K562 (cell line): ENCODE measurements around the gene PET100. TPM values are rescaled to one million over a fixed set of nuclear protein-coding genes. Genes with fewer than 3 reads are reported as not detected.

Source experiments
- ATAC-seq: fragments of 200-7000 bp; cut with Tn5 transposase; 3 replicates; pipeline ENCODE4 v1.9.1; 2020; ENCODE audit warnings: moderate library complexity
- BruUV-seq: library from RNA; stranded (reverse); fragments of 400-500 nt; replicated peaks from 2 replicates; lab custom pipeline; 2021; lab: Mats Ljungman, UMichigan
- CTCF ChIA-PET: fragments of 300-600 bp; formaldehyde crosslinking; extraction: SDS; loops from one replicate; lab custom pipeline; 2021; ENCODE audit warnings: low intra/inter-chr PET ratio; lab: Yijun Ruan, JAX
- POLR2A ChIA-PET: fragments of 300-600, 350-650 bp; sonication (Branson Sonifier 250); formaldehyde crosslinking; extraction: SDS; loops from one replicate; lab custom pipeline; 2021; ENCODE audit warnings: antibody characterized with exemption, inconsistent platforms; lab: Yijun Ruan, JAX
- DNase-seq, 4 experiments: peaks; one replicate each; pipeline versions ENCODE4 v3.0.0 to v3.0.0-alpha.2; 2011 to 2018; ENCODE audit warnings: low spot score in 3 of 4, mixed read lengths in 3 of 4; ENCODE audit errors: extremely low read depth in 1 of 4
- FAIRE-seq: peaks from 2 replicates; lab custom pipeline; 2011; peaks lifted over from hg19 to GRCh38; lab: Jason Lieb, UNC
- H2AFZ ChIP-seq: 2 replicates; pipeline ENCODE4 v1.6.0; 2011; ENCODE audit warnings: low read depth, low read length, control low read depth, inconsistent platforms
- H3K27ac ChIP-seq: fragments of 200-600 bp; 3 replicates; pipeline ENCODE4 v1.8.0; 2011; ENCODE audit warnings: low read depth, mild to moderate bottlenecking, control low read depth, inconsistent platforms, low read length, moderate library complexity, mixed read lengths; ENCODE audit errors: extremely low read depth
- H3K27me3 ChIP-seq, 2 experiments: fragments of 300-600 bp in 1 of 2; 2 replicates in 1 of 2; 3 replicates in 1 of 2; pipeline versions ENCODE4 v1.6.0 to v1.8.0; 2011; ENCODE audit warnings: inconsistent platforms in 2 of 2, low read length in 2 of 2, mild to moderate bottlenecking in 1 of 2, mixed read lengths in 1 of 2, moderate library complexity in 1 of 2; ENCODE audit not compliant: control insufficient read depth in 2 of 2, insufficient read depth in 2 of 2
- H3K36me3 ChIP-seq: fragments of 300-600 bp; 3 replicates; pipeline ENCODE4 v1.8.0; 2011; ENCODE audit warnings: mild to moderate bottlenecking, low read length, inconsistent platforms; ENCODE audit not compliant: control insufficient read depth, insufficient read depth
- H3K4me1 ChIP-seq, 2 experiments: fragments of 200-600 bp in 1 of 2; replicated peaks in 1 of 2; 2 replicates in 1 of 2; 3 replicates in 1 of 2; pipeline versions ENCODE4 v1.5.1 to v1.8.0; 2011; ENCODE audit warnings: inconsistent platforms in 2 of 2, low read length in 2 of 2, mild to moderate bottlenecking in 1 of 2, mixed read lengths in 1 of 2, moderate library complexity in 1 of 2; ENCODE audit not compliant: control insufficient read depth in 2 of 2, insufficient read depth in 2 of 2
- H3K4me2 ChIP-seq: 2 replicates; pipeline ENCODE4 v1.6.1; 2011; ENCODE audit warnings: low read length, control low read depth, inconsistent platforms, mixed read lengths; ENCODE audit not compliant: insufficient read depth
- H3K4me3 ChIP-seq: fragments of 200-600 bp; sonication (generic), shearing (Covaris generic); 2 replicates; pipeline ENCODE4 v1.5.1; 2016; ENCODE audit warnings: control low read depth, inconsistent platforms
- H3K79me2 ChIP-seq: fragments of 200-600 bp; 3 replicates; pipeline ENCODE4 v1.8.0; 2011; ENCODE audit warnings: low read length, inconsistent platforms; ENCODE audit not compliant: control insufficient read depth, insufficient read depth
- H3K9ac ChIP-seq, 2 experiments: 2 replicates each; pipeline versions ENCODE4 v1.6.0 to v1.6.1; 2011; ENCODE audit warnings: low read depth in 2 of 2, low read length in 2 of 2, control low read depth in 1 of 2, inconsistent platforms in 1 of 2, mild to moderate bottlenecking in 1 of 2, mixed read lengths in 1 of 2; ENCODE audit not compliant: insufficient read depth in 1 of 2
- H3K9me1 ChIP-seq: one replicate; pipeline ENCODE4 v1.6.0; 2011; ENCODE audit warnings: inconsistent platforms, mild to moderate bottlenecking, low read length, moderate library complexity; ENCODE audit not compliant: control insufficient read depth, insufficient read depth
- H3K9me3 ChIP-seq: replicated peaks from 2 replicates; pipeline ENCODE4 v1.5.1; 2011; ENCODE audit warnings: low read depth, low read length, inconsistent platforms; ENCODE audit not compliant: control insufficient read depth, insufficient read depth
- H4K20me1 ChIP-seq: replicated peaks from 2 replicates; pipeline ENCODE4 v1.6.1; 2011; ENCODE audit warnings: low read length, inconsistent platforms, mixed read lengths; ENCODE audit not compliant: control insufficient read depth, insufficient read depth
- BMI1 ChIP-seq: fragments of 150-350 bp; IDR thresholded peaks from 2 replicates; pipeline ENCODE4 v1.6.1; 2014; ENCODE audit warnings: low read length
- CC2D1A ChIP-seq: fragments of 450-650 bp; IDR thresholded peaks from 2 replicates; pipeline ENCODE4 v1.6.1; 2017; ENCODE audit warnings: mild to moderate bottlenecking
- EZH2 ChIP-seq: IDR thresholded peaks from 2 replicates; pipeline ENCODE4 v1.6.1; 2012; ENCODE audit warnings: low read depth, mild to moderate bottlenecking, inconsistent platforms, low read length, borderline replicate concordance
- MED1 ChIP-seq: sonication (generic); formaldehyde crosslinking; IDR thresholded peaks from 2 replicates; pipeline ENCODE4 v1.8.1; 2023; ENCODE audit warnings: missing genetic modification reagents, borderline replicate concordance
- MIER1 ChIP-seq: fragments of 450-650 bp; IDR thresholded peaks from 2 replicates; pipeline ENCODE4 v1.6.1; 2016; ENCODE audit warnings: antibody characterized with exemption, mild to moderate bottlenecking, low read depth
- NEUROD1 ChIP-seq: fragments of 150-350 bp; IDR thresholded peaks from 2 replicates; pipeline ENCODE4 v1.6.1; 2014; ENCODE audit warnings: borderline replicate concordance, low read length, low read depth; ENCODE audit not compliant: partially characterized antibody
- NRF1 ChIP-seq, 2 experiments: fragments of 450-650 bp; IDR thresholded peaks in 1 of 2; conservative IDR thresholded peaks in 1 of 2; 2 replicates each; pipeline ENCODE4 v1.6.1; 2014; ENCODE audit warnings: mild to moderate bottlenecking in 2 of 2
- RBM15 ChIP-seq: fragments of 200-400 bp; formaldehyde crosslinking; IDR thresholded peaks from 2 replicates; pipeline ENCODE4 v1.6.1; 2018; ENCODE audit warnings: mild to moderate bottlenecking, low read length, moderate library complexity; ENCODE audit not compliant: insufficient read depth
- SAFB ChIP-seq: fragments of 200-400 bp; formaldehyde crosslinking; IDR thresholded peaks from 2 replicates; pipeline ENCODE4 v1.6.1; 2017; ENCODE audit warnings: low read depth, low read length, borderline replicate concordance
- SMARCA4 ChIP-seq: fragments of 450-650 bp; IDR thresholded peaks from 2 replicates; pipeline ENCODE4 v1.6.1; 2016
- YY1 ChIP-seq, 3 experiments: IDR thresholded peaks; 2 replicates each; pipeline ENCODE4 v1.6.1; 2011; ENCODE audit warnings: low read length in 2 of 3, mild to moderate bottlenecking in 2 of 3, moderate library complexity in 2 of 3, borderline replicate concordance in 1 of 3, control low read depth in 1 of 3, low read depth in 1 of 3; ENCODE audit not compliant: insufficient read depth in 3 of 3, insufficient replicate concordance in 2 of 3, control insufficient read depth in 1 of 3, insufficient read length in 1 of 3; ENCODE audit errors: extremely low read depth in 1 of 3
- ZC3H4 ChIP-seq: sonication (generic); formaldehyde crosslinking; IDR thresholded peaks from 2 replicates; pipeline ENCODE4 v1.9.0; 2021; ENCODE audit warnings: missing genetic modification reagents, borderline replicate concordance
- ZKSCAN8 ChIP-seq: fragments of 200-800 bp; sonication (Bioruptor generic); IDR thresholded peaks from 2 replicates; pipeline ENCODE4 v1.6.1; 2016; ENCODE audit warnings: missing genetic modification characterization, missing compliant biosample characterization
- WGBS: fragments of 100-300 bp; shearing (Covaris generic); methylation state at CpG from one replicate; pipeline ENCODE4 v1.1.6; 2016; ENCODE audit warnings: low coverage, mixed read lengths; ENCODE audit not compliant: insufficient coverage; ENCODE audit errors: missing lambda C conversion rate; 5-methylcytosine and 5-hydroxymethylcytosine counted together
- in situ Hi-C: fragments of 300-500 bp; cut with MboI; formaldehyde crosslinking; loops from 4 replicates; pipeline ENCODE4 v1.15.0; 2018; ENCODE audit warnings: inconsistent platforms, mixed read lengths
- intact Hi-C: fragments of 100-400 bp; cut with micrococcal nuclease; formaldehyde crosslinking; loops from 2 replicates; pipeline ENCODE4 v1.14.2; 2022
- polyA plus RNA-seq, 8 experiments: library from polyadenylated mRNA; depleted of rRNA in 4 of 8; stranded (reverse) in 5 of 8; unstranded in 3 of 8; fragments of >200 nt; fragmentation: Nextera tagmentation in 2 of 8; fragmentation: Illumina TruSeq in 1 of 8; extraction: Ambion mirVana in 2 of 8; extraction: Trizol in 1 of 8; gene quantifications; 2 replicates each; pipeline versions ENCODE4 v1.2.1 to v1.2.3, GENCODE V29; 2011 to 2014; ENCODE audit warnings: inconsistent platforms in 1 of 8, missing spikeins in 1 of 8
- total RNA-seq, 7 experiments: library from RNA; depleted of rRNA in 6 of 7; stranded (reverse); fragments of >200 nt in 6 of 7; fragmentation: Illumina TruSeq in 2 of 7; extraction: Trizol in 2 of 7; gene quantifications; 2 replicates each; pipeline versions ENCODE4 v1.2.1 to v1.2.3, GENCODE V29; 2011 to 2021; ENCODE audit warnings: low replicate concordance in 1 of 7
- TF ChIP-seq, protein P1 (sequence below), 2 experiments: IDR thresholded peaks; 2 replicates each; pipeline ENCODE4 v1.6.1; 2011; ENCODE audit warnings: borderline replicate concordance in 1 of 2, control low read depth in 1 of 2, low read depth in 1 of 2, low read length in 1 of 2, mild to moderate bottlenecking in 1 of 2, mixed read lengths in 1 of 2, moderate library complexity in 1 of 2; ENCODE audit not compliant: insufficient read depth in 1 of 2, insufficient read length in 1 of 2, poor library complexity in 1 of 2, severe bottlenecking in 1 of 2; ENCODE audit errors: extremely low read depth in 1 of 2
- TF ChIP-seq, protein P2 (sequence below): fragments of 450-650 bp; formaldehyde crosslinking; conservative IDR thresholded peaks from 2 replicates; pipeline ENCODE4 v1.4.0; 2022; ENCODE audit warnings: mild to moderate bottlenecking, missing genetic modification characterization
- TF ChIP-seq, protein P3 (sequence below): fragments of 250-450 bp; sonication (Bioruptor Pico); IDR thresholded peaks from 2 replicates; pipeline ENCODE4 v1.8.0; 2021; ENCODE audit warnings: mild to moderate bottlenecking, moderate library complexity

The PET100 gene
- total and polyA plus RNA-seq, 9 of the 15 experiments (the other 6 are each of a cell fraction or from before 2014, with no cell fraction given): 62.3 to 351 (median 98.3) TPM

DNA sequence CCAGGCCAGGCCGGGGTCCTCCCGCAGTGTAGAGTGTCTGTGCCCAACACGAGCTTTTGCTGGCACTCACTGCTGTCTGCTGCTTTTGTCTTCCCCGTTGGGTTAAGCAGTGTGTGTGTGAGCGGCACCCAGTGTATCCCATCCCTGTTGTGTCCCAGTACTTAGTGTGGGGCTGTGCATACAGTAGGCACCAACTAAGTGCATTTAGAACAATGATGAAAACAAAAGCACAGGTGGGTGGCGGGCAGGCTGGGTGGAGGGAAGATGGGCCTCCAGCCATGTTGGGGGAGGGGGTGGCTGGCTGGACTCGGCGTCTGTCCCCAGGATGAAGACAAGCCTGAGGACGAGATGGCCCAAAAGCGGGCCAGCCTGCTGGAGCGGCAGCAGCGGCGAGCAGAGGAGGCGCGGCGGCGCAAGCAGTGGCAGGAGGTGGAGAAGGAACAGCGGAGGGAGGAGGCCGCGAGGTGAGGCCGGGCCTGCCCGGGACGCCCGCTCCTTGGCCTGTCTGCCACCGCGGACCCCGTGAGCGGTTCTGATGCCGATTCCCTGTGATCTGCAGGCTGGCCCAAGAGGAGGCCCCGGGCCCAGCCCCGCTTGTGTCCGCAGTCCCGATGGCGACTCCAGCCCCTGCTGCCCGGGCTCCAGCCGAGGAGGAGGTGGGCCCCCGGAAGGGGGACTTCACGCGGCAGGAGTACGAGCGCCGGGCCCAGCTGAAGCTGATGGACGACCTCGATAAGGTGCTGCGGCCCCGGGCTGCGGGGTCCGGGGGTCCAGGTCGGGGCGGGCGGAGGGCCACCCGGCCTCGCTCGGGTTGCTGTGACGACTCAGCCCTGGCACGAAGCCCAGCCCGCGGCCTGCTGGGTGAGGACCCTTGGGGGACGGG is 14.5 kb upstream of the PET100 start:
- in situ Hi-C loops: no loop called here
- Histone ChIP-seq H2AFZ (no peak overlapping the region), H3K9me3 (no peaks in the 10 kb centered on the region), H3K9ac (peak overlapping the region in 1 of 2 experiments; percentile 79; a peak in 2 of 4 replicates), H3K4me3 (no peak overlapping the region), H3K4me2 (no peak overlapping the region), H3K4me1 (peaks cover 2 to 66% of the 10 kb centered on the region in 2 experiments; a peak in 4 of 5 replicates), H3K36me3 (peaks cover 12% of the 10 kb centered on the region; the same call in 1 of the 3 replicates), H3K9me1 (no peaks in the 10 kb centered on the region), H4K20me1 (0 out of 2 replicates have a peak, but pooled peaks cover 3% of the 10 kb centered on the region), H3K79me2 (no peaks in the 10 kb centered on the region), H3K27me3 (peaks cover 6 to 29% of the 10 kb centered on the region in 2 experiments; a peak in 3 of 5 replicates), H3K27ac (no peak overlapping the region)
- ChIA-PET POLR2A (interaction anchor here (0.6 to 1.0 kb wide), 2 partner anchors 9 to 20 kb away, joined by 3 read pairs; no protein-coding TSS in a partner anchor), CTCF (no interaction called here)
- no TSS peak for BruUV-seq
- ATAC-seq: peak; percentile 55
- no peak for FAIRE-seq
- 15% methylated on average over 40 of the region's 59 CpGs for WGBS
- peak in 2 of 4 experiments; percentile 27 to 45 for DNase-seq
- intact Hi-C loops: no loop called here
- TF ChIP-seq ZC3H4: no peak
- TF ChIP-seq YY1 (IDR thresholded peaks at IDR 0.05; ENCODE audit: borderline replicate concordance in 1 of 3, control insufficient read depth in 1 of 3, extremely low read depth in 1 of 3, insufficient read depth in 3 of 3, insufficient read length in 1 of 3, insufficient replicate concordance in 2 of 3, low read depth in 1 of 3, low read length in 2 of 3): no peak
- no peak for TF ChIP-seq MIER1
- TF ChIP-seq SMARCA4: no peak
- TF ChIP-seq, protein P1, sequence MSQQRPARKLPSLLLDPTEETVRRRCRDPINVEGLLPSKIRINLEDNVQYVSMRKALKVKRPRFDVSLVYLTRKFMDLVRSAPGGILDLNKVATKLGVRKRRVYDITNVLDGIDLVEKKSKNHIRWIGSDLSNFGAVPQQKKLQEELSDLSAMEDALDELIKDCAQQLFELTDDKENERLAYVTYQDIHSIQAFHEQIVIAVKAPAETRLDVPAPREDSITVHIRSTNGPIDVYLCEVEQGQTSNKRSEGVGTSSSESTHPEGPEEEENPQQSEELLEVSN (IDR thresholded peaks at IDR 0.05; ENCODE audit: borderline replicate concordance in 1 of 2, extremely low read depth in 1 of 2, insufficient read depth in 1 of 2, insufficient read length in 1 of 2, low read depth in 1 of 2, low read length in 1 of 2, poor library complexity in 1 of 2, severe bottlenecking in 1 of 2): peak in 1 of 2 experiments; percentile 16
- no peak for TF ChIP-seq CC2D1A
- no peak for TF ChIP-seq MED1
- TF ChIP-seq, protein P2, sequence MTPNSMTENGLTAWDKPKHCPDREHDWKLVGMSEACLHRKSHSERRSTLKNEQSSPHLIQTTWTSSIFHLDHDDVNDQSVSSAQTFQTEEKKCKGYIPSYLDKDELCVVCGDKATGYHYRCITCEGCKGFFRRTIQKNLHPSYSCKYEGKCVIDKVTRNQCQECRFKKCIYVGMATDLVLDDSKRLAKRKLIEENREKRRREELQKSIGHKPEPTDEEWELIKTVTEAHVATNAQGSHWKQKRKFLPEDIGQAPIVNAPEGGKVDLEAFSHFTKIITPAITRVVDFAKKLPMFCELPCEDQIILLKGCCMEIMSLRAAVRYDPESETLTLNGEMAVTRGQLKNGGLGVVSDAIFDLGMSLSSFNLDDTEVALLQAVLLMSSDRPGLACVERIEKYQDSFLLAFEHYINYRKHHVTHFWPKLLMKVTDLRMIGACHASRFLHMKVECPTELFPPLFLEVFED (CRISPR knock-in tag): no peak
- TF ChIP-seq RBM15: no peak
- TF ChIP-seq NEUROD1: no peak
- TF ChIP-seq BMI1: no peak
- TF ChIP-seq, protein P3, sequence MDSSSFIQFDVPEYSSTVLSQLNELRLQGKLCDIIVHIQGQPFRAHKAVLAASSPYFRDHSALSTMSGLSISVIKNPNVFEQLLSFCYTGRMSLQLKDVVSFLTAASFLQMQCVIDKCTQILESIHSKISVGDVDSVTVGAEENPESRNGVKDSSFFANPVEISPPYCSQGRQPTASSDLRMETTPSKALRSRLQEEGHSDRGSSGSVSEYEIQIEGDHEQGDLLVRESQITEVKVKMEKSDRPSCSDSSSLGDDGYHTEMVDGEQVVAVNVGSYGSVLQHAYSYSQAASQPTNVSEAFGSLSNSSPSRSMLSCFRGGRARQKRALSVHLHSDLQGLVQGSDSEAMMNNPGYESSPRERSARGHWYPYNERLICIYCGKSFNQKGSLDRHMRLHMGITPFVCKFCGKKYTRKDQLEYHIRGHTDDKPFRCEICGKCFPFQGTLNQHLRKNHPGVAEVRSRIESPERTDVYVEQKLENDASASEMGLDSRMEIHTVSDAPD (CRISPR knock-in tag): no peak
- TF ChIP-seq NRF1 (conservative IDR thresholded peaks at IDR 0.05 in 1 of 2, IDR thresholded peaks at IDR 0.05 in 1 of 2): peak; percentile 34 to 55; a peak in 3 of 4 replicates
- no peak for TF ChIP-seq SAFB
- peak; percentile 99 for TF ChIP-seq ZKSCAN8 (CRISPR knock-in tag)
- no peak for TF ChIP-seq EZH2
